HL-60 (cell line): ENCODE measurements around the gene KIAA1755.

ENCODE experiments used
- POLR2AphosphoS5 ChIP-seq: IDR thresholded peaks from 2 replicates; pipeline ENCODE4 v1.6.1; 2012; ENCODE audit warnings: low read depth
- TF ChIP-seq, protein P1 (sequence below): IDR thresholded peaks from one replicate; pipeline ENCODE4 v1.5.1; 2011; ENCODE audit warnings: low read length, control low read depth, inconsistent platforms; ENCODE audit not compliant: insufficient read depth
- TF ChIP-seq, protein P2 (sequence below): IDR thresholded peaks from 2 replicates; pipeline ENCODE4 v1.6.1; 2012; ENCODE audit warnings: low read depth; ENCODE audit not compliant: insufficient replicate concordance

DNA sequence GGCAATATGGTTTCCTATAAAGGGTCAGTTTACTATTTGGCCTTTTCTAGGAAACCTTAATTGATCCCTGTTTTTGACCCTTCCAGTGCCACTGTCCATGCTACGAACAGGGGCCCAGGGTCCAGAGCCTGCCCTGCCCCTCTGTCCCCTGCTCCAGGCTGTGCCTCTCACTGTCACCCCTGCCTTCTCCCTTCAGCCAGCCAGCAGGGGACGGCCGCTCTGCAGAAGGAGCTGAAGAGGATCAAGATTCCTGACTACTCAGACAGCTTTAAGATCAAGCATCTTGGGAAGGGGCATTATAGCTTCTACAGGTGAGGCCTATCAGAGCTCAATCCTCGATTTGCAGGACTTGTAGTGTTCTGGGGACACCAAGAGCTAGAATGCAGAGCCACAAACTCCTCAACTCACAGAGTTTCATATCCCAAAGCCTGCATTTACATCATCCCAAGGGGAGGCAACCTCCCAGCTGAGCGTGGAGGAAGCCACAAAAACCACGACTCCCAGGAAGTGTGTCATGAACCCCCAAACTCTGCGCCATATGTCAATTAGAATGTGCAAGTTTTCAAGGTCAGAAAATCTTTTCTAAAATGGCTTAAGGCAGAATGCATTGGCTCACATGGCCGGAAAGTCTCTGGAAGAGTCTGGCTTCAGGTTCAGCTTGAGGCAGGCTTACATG is 47.0 kb upstream of the KIAA1755 start:
- TF ChIP-seq POLR2AphosphoS5: peak; percentile 67
- TF ChIP-seq, protein P1, sequence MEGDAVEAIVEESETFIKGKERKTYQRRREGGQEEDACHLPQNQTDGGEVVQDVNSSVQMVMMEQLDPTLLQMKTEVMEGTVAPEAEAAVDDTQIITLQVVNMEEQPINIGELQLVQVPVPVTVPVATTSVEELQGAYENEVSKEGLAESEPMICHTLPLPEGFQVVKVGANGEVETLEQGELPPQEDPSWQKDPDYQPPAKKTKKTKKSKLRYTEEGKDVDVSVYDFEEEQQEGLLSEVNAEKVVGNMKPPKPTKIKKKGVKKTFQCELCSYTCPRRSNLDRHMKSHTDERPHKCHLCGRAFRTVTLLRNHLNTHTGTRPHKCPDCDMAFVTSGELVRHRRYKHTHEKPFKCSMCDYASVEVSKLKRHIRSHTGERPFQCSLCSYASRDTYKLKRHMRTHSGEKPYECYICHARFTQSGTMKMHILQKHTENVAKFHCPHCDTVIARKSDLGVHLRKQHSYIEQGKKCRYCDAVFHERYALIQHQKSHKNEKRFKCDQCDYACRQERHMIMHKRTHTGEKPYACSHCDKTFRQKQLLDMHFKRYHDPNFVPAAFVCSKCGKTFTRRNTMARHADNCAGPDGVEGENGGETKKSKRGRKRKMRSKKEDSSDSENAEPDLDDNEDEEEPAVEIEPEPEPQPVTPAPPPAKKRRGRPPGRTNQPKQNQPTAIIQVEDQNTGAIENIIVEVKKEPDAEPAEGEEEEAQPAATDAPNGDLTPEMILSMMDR: no peak
- TF ChIP-seq, protein P2, sequence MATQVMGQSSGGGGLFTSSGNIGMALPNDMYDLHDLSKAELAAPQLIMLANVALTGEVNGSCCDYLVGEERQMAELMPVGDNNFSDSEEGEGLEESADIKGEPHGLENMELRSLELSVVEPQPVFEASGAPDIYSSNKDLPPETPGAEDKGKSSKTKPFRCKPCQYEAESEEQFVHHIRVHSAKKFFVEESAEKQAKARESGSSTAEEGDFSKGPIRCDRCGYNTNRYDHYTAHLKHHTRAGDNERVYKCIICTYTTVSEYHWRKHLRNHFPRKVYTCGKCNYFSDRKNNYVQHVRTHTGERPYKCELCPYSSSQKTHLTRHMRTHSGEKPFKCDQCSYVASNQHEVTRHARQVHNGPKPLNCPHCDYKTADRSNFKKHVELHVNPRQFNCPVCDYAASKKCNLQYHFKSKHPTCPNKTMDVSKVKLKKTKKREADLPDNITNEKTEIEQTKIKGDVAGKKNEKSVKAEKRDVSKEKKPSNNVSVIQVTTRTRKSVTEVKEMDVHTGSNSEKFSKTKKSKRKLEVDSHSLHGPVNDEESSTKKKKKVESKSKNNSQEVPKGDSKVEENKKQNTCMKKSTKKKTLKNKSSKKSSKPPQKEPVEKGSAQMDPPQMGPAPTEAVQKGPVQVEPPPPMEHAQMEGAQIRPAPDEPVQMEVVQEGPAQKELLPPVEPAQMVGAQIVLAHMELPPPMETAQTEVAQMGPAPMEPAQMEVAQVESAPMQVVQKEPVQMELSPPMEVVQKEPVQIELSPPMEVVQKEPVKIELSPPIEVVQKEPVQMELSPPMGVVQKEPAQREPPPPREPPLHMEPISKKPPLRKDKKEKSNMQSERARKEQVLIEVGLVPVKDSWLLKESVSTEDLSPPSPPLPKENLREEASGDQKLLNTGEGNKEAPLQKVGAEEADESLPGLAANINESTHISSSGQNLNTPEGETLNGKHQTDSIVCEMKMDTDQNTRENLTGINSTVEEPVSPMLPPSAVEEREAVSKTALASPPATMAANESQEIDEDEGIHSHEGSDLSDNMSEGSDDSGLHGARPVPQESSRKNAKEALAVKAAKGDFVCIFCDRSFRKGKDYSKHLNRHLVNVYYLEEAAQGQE: no peak
